Stimulated activated CD4-positive, alpha-beta T cell treated with anti-CD3 and anti-CD28 coated beads, Interleukin-4, amount 100 ng/mL, for 48 hours (primary cell): ENCODE data around the gene CDS2.
A peak's percentile ranks its signal among the peaks of the same experiment; 100 is the strongest.

Experiments used
- DNase-seq, 2 donors: peaks; one replicate each; pipeline ENCODE4 v3.0.0-alpha.2; 2020; ENCODE audit warnings: low read depth in 2 of 2

Gene CDS2

GRCh38 chr20:5119435-5120184 is 7.2 kb upstream of the CDS2 start, which contains the start of gene PCNA:
PCNA (minus strand) TSS chr20:5119958; CDS start chr20:5119798, 160 bp downstream.
- DNase-seq = peak; percentile 92 to 98

- DNase-seq = no peak
Measured at GRCh38 chr20:5120185-5120476, 6.7 kb upstream of the CDS2 start.

- DNase-seq = no peak
Measured at GRCh38 chr20:5122873-5123260, 3.9 kb upstream of the CDS2 start.

GRCh38 chr20:5127204-5127858 is 523 bp downstream of the CDS2 start:
- DNase-seq = peak; percentile 52 to 58

GRCh38 chr20:5127859-5128424 is 1.1 kb downstream of the CDS2 start:
- no peak for DNase-seq

- DNase-seq = no peak
Measured at GRCh38 chr20:5128886-5129285, 2.1 kb downstream of the CDS2 start.

- DNase-seq = no peak
Measured at GRCh38 chr20:5131502-5131901, 4.7 kb downstream of the CDS2 start.

- no peak for DNase-seq
Measured at GRCh38 chr20:5133998-5134397, 7.2 kb downstream of the CDS2 start.

GRCh38 chr20:5135363-5136012 is 8.7 kb downstream of the CDS2 start:
- DNase-seq = no peak

GRCh38 chr20:5136096-5136495 is 9.3 kb downstream of the CDS2 start:
- no peak for DNase-seq

- DNase-seq = no peak
Measured at GRCh38 chr20:5140195-5140594, 13.4 kb downstream of the CDS2 start.

GRCh38 chr20:5141615-5142014 is 14.8 kb downstream of the CDS2 start:
- DNase-seq = no peak

- peak in 1 of 2 donors; percentile 32 for DNase-seq
Measured at GRCh38 chr20:5143851-5144250, 17.0 kb downstream of the CDS2 start.

- no peak for DNase-seq
Measured at GRCh38 chr20:5145365-5146098, 18.7 kb downstream of the CDS2 start.

- no peak for DNase-seq
Measured at GRCh38 chr20:5146099-5146668, 19.4 kb downstream of the CDS2 start.

- no peak for DNase-seq
Measured at GRCh38 chr20:5146871-5147592, 20.2 kb downstream of the CDS2 start.

GRCh38 chr20:5148581-5148980 is 21.8 kb downstream of the CDS2 start:
- no peak for DNase-seq

- DNase-seq = no peak
Measured at GRCh38 chr20:5149892-5150225, 23.1 kb downstream of the CDS2 start.

- DNase-seq = no peak
Measured at GRCh38 chr20:5150226-5151076, 23.6 kb downstream of the CDS2 start.

GRCh38 chr20:5153152-5153467 is 26.3 kb downstream of the CDS2 start:
- no peak for DNase-seq
